Prostate gland (tissue), 2 donors: Measurements from ENCODE around the gene MRE11.

ENCODE experiments used
- CTCF ChIP-seq, 4 experiments: fragments of 200-600 bp in 2 of 4; fragments of 450-650 bp in 2 of 4; sonication (generic) in 2 of 4; IDR thresholded peaks; 1 replicate in 3 of 4; 2 replicates in 1 of 4; pipeline ENCODE4 v1.5.1; 2016 to 2019; ENCODE audit warnings: antibody characterized with exemption in 4 of 4, mild to moderate bottlenecking in 2 of 4, moderate library complexity in 2 of 4
- POLR2A ChIP-seq: fragments of 450-650 bp; IDR thresholded peaks from one replicate; pipeline ENCODE4 v1.6.1; 2016; ENCODE audit warnings: antibody characterized with exemption, mild to moderate bottlenecking

GRCh38 chr11:94423507-94423906, 70.1 kb downstream of the MRE11 start:
- TF ChIP-seq POLR2A (no peak), CTCF (IDR thresholded peaks at IDR 0.05) (no peak)
